Activated CD4-positive, alpha-beta memory T cell treated with anti-CD3 and anti-CD28 coated beads for 36 hours (primary cell): ENCODE results near the gene SRL. TPM values are rescaled to one million over a fixed set of nuclear protein-coding genes. Genes with fewer than 3 reads are reported as not detected.
A peak's percentile ranks its signal among the peaks of the same experiment; 100 is the strongest.
"Not testable (repeated sequence)": the region's sequence is repeated elsewhere in the genome, so short reads cannot be mapped to it uniquely, and the experiment has no call there.

Experiments used
- CTCF ChIA-PET: fragments of 350-600 bp; sonication (Branson Sonifier 250); formaldehyde crosslinking; loops from one replicate; lab custom pipeline; 2021; ENCODE audit warnings: antibody characterized with exemption, inconsistent platforms; lab: Charles Lee
- POLR2A ChIA-PET: fragments of 350-600 bp; sonication (Branson Sonifier 250); formaldehyde crosslinking; loops from one replicate; lab custom pipeline; 2021; ENCODE audit warnings: antibody characterized with exemption; lab: Charles Lee
- DNase-seq: peaks from one replicate; pipeline ENCODE4 v3.0.0-alpha.2; 2020
- H3K27ac Mint-ChIP-seq: one replicate; pipeline ENCODE4 v1.8.0; 2021; ENCODE audit warnings: mixed read lengths
- H3K27me3 Mint-ChIP-seq: one replicate; pipeline ENCODE4 v1.8.0; 2021; ENCODE audit warnings: mixed read lengths
- H3K36me3 Mint-ChIP-seq: one replicate; pipeline ENCODE4 v1.8.0; 2021; ENCODE audit warnings: mixed read lengths
- H3K4me1 Mint-ChIP-seq: one replicate; pipeline ENCODE4 v1.8.0; 2021; ENCODE audit warnings: low read depth, mixed read lengths
- H3K4me3 Mint-ChIP-seq: one replicate; pipeline ENCODE4 v1.8.0; 2021; ENCODE audit warnings: mild to moderate bottlenecking, mixed read lengths
- H3K9me3 Mint-ChIP-seq: one replicate; pipeline ENCODE4 v1.8.0; 2021; ENCODE audit warnings: mixed read lengths
- intact Hi-C: fragments of 100-400 bp; cut with micrococcal nuclease; formaldehyde crosslinking; loops from one replicate; pipeline ENCODE4 v1.15.1; 2023
- total RNA-seq, 2 experiments: library from RNA; stranded (reverse); gene quantifications; one replicate each; pipeline ENCODE4 v1.2.3, GENCODE V29; 2021

The SRL gene
- total RNA-seq, 2 experiments from 2014 or later: not detected

GRCh38 chr16:4178468-4179010 lies 63.3 kb downstream of the SRL start:
- Mint-ChIP-seq H3K27ac (no peak overlapping the region), H3K4me3 (no peak overlapping the region), H3K36me3 (no peaks in the 10 kb centered on the region), H3K9me3 (no peaks in the 10 kb centered on the region), H3K27me3 (no peaks in the 10 kb centered on the region), H3K4me1 (peaks cover 9% of the 10 kb centered on the region)
- ChIA-PET POLR2A (no interaction called here), CTCF (interaction anchor here (0.7 kb wide), 1 partner anchor 440 kb away, joined by 3 read pairs; no protein-coding TSS in a partner anchor)
- no peak for DNase-seq
- intact Hi-C loops: no loop called here

- Mint-ChIP-seq H3K27me3 (no peaks in the 10 kb centered on the region), H3K36me3 (no peaks in the 10 kb centered on the region), H3K9me3 (no peaks in the 10 kb centered on the region), H3K27ac (no peak overlapping the region), H3K4me1 (peaks cover 12% of the 10 kb centered on the region), H3K4me3 (no peak overlapping the region)
- DNase-seq: peak; percentile 47
- intact Hi-C loops: no loop called here
- ChIA-PET CTCF (interaction anchor here (1.3 kb wide), 1 partner anchor 77 kb away, joined by 5 read pairs; no protein-coding TSS in a partner anchor), POLR2A (no interaction called here)
Measured at GRCh38 chr16:4176906-4177417, 64.9 kb downstream of the SRL start.

GRCh38 chr16:4175849-4176248 lies 66.0 kb downstream of the SRL start:
- Mint-ChIP-seq H3K27me3 (no peaks in the 10 kb centered on the region), H3K36me3 (no peaks in the 10 kb centered on the region), H3K9me3 (no peaks in the 10 kb centered on the region), H3K4me1 (peaks cover 12% of the 10 kb centered on the region), H3K27ac (no peak overlapping the region), H3K4me3 (no peak overlapping the region)
- intact Hi-C loops: no loop called here
- POLR2A ChIA-PET: no interaction called here
- no peak for DNase-seq
- CTCF ChIA-PET: no interaction called here

- Mint-ChIP-seq H3K27me3 (no peaks in the 10 kb centered on the region), H3K4me3 (no peak overlapping the region), H3K36me3 (no peaks in the 10 kb centered on the region), H3K27ac (no peak overlapping the region), H3K4me1 (peaks cover 9% of the 10 kb centered on the region), H3K9me3 (no peaks in the 10 kb centered on the region)
- peak; percentile 39 for DNase-seq
- POLR2A ChIA-PET: no interaction called here
- CTCF ChIA-PET: no interaction called here
- intact Hi-C loops: no loop called here
Measured at GRCh38 chr16:4172070-4172469, 69.8 kb downstream of the SRL start.

GRCh38 chr16:4169415-4169814 lies 72.5 kb downstream of the SRL start:
- POLR2A ChIA-PET: no interaction called here
- intact Hi-C loops: no loop called here
- Mint-ChIP-seq H3K27me3 (no peaks in the 10 kb centered on the region), H3K4me3 (no peak overlapping the region), H3K36me3 (no peaks in the 10 kb centered on the region), H3K27ac (no peak overlapping the region), H3K4me1 (peaks cover 7% of the 10 kb centered on the region), H3K9me3 (no peaks in the 10 kb centered on the region)
- no peak for DNase-seq
- CTCF ChIA-PET: no interaction called here

GRCh38 chr16:4166821-4167220 lies 75.1 kb downstream of the SRL start:
- CTCF ChIA-PET: no interaction called here
- POLR2A ChIA-PET: no interaction called here
- Mint-ChIP-seq H3K4me1 (no peaks in the 10 kb centered on the region), H3K36me3 (no peaks in the 10 kb centered on the region), H3K4me3 (no peak overlapping the region), H3K9me3 (no peaks in the 10 kb centered on the region), H3K27me3 (no peaks in the 10 kb centered on the region), H3K27ac (no peak overlapping the region)
- no peak for DNase-seq
- intact Hi-C loops: no loop called here

GRCh38 chr16:4160658-4161430 lies 81.0 kb downstream of the SRL start:
- POLR2A ChIA-PET: no interaction called here
- Mint-ChIP-seq H3K27me3 (no peaks in the 10 kb centered on the region), H3K4me3 (no peak overlapping the region), H3K27ac (no peak overlapping the region), H3K4me1 (peaks cover 2% of the 10 kb centered on the region), H3K9me3 (no peaks in the 10 kb centered on the region), H3K36me3 (no peaks in the 10 kb centered on the region)
- CTCF ChIA-PET: no interaction called here
- no peak for DNase-seq
- intact Hi-C loops: no loop called here

GRCh38 chr16:4159726-4160125 lies 82.2 kb downstream of the SRL start:
- Mint-ChIP-seq H3K36me3 (no peaks in the 10 kb centered on the region), H3K27ac (no peak overlapping the region), H3K9me3 (no peaks in the 10 kb centered on the region), H3K4me3 (no peak overlapping the region), H3K27me3 (no peaks in the 10 kb centered on the region), H3K4me1 (peaks cover 2% of the 10 kb centered on the region)
- ChIA-PET POLR2A (no interaction called here), CTCF (interaction anchor here (0.5 to 1.3 kb wide), 2 partner anchors 35 to 94 kb away, joined by 3 read pairs; no protein-coding TSS in a partner anchor)
- intact Hi-C loops: loop anchor here (10.0 kb wide), 1 partner anchor 55 kb away; no protein-coding TSS in a partner anchor
- no peak for DNase-seq

GRCh38 chr16:4158143-4159093 lies 83.5 kb downstream of the SRL start:
- ChIA-PET CTCF (interaction anchor here (0.6 kb wide), 1 partner anchor 11 kb away, joined by 3 read pairs; no protein-coding TSS in a partner anchor), POLR2A (interaction anchor here (0.6 kb wide), 1 partner anchor 66 kb away, joined by 4 read pairs; no protein-coding TSS in a partner anchor)
- Mint-ChIP-seq H3K36me3 (no peaks in the 10 kb centered on the region), H3K27me3 (no peaks in the 10 kb centered on the region), H3K9me3 (no peaks in the 10 kb centered on the region), H3K4me3 (no peak overlapping the region), H3K27ac (no peak overlapping the region), H3K4me1 (peaks cover 2% of the 10 kb centered on the region)
- no peak for DNase-seq
- intact Hi-C loops: loop anchor here (10.0 kb wide), 1 partner anchor 56 kb away; no protein-coding TSS in a partner anchor

GRCh38 chr16:4157376-4157825 lies 84.5 kb downstream of the SRL start:
- intact Hi-C loops: loop anchor here (10.0 kb wide), 1 partner anchor 57 kb away; no protein-coding TSS in a partner anchor
- no peak for DNase-seq
- ChIA-PET CTCF (no interaction called here), POLR2A (no interaction called here)
- Mint-ChIP-seq H3K4me3 (no peak overlapping the region), H3K27ac (no peak overlapping the region), H3K9me3 (no peaks in the 10 kb centered on the region), H3K36me3 (no peaks in the 10 kb centered on the region), H3K27me3 (no peaks in the 10 kb centered on the region), H3K4me1 (peaks cover 2% of the 10 kb centered on the region)

- intact Hi-C loops: loop anchor here (10.0 kb wide), 1 partner anchor 58 kb away; no protein-coding TSS in a partner anchor
- H3K36me3 Mint-ChIP-seq, H3K4me1 Mint-ChIP-seq, DNase-seq, H3K27ac Mint-ChIP-seq, POLR2A ChIA-PET, H3K9me3 Mint-ChIP-seq, H3K4me3 Mint-ChIP-seq, CTCF ChIA-PET, H3K27me3 Mint-ChIP-seq: not testable (repeated sequence)
Measured at GRCh38 chr16:4156503-4156902, 85.4 kb downstream of the SRL start.
